ENCODE data around the gene ANKS1B. TPM values are rescaled to one million over a fixed set of nuclear protein-coding genes. Genes with fewer than 3 reads are reported as not detected.

ANKS1B gene
- polyA plus RNA-seq, 5 donors = 9.3 to 23.7 (median 13.6) TPM

GRCh38 chr12:98817742-98818141, 1167.0 kb downstream of the ANKS1B start:
- no peak for DNase-seq

- DNase-seq = no peak
These were observed 1168.0 kb downstream of the ANKS1B start for GRCh38 chr12:98816720-98817119.

GRCh38 chr12:98814254-98814653, 1170.5 kb downstream of the ANKS1B start:
- no peak for DNase-seq

- no peak for DNase-seq
These were observed 1172.5 kb downstream of the ANKS1B start for GRCh38 chr12:98812225-98812624.

GRCh38 chr12:98808243-98808875, 1176.4 kb downstream of the ANKS1B start:
- DNase-seq = no peak

- DNase-seq = no peak
These were observed 1177.5 kb downstream of the ANKS1B start for GRCh38 chr12:98807187-98807586.

GRCh38 chr12:98803468-98804209, 1181.1 kb downstream of the ANKS1B start:
- DNase-seq = no peak

GRCh38 chr12:98799822-98800221, 1184.9 kb downstream of the ANKS1B start:
- DNase-seq = no peak

- DNase-seq = no peak
These were observed 1185.5 kb downstream of the ANKS1B start for GRCh38 chr12:98799146-98799810.

GRCh38 chr12:98797200-98797599, 1187.5 kb downstream of the ANKS1B start:
- DNase-seq = no peak

- no peak for DNase-seq
These were observed 1188.0 kb downstream of the ANKS1B start for GRCh38 chr12:98796745-98797144.

- no peak for DNase-seq
These were observed 1191.6 kb downstream of the ANKS1B start for GRCh38 chr12:98793121-98793520.

- DNase-seq = no peak
These were observed 1193.3 kb downstream of the ANKS1B start for GRCh38 chr12:98791406-98791805.

- no peak for DNase-seq
These were observed 1196.3 kb downstream of the ANKS1B start for GRCh38 chr12:98788396-98788795.

GRCh38 chr12:98786653-98787052, 1198.1 kb downstream of the ANKS1B start:
- DNase-seq = no peak

- DNase-seq = no peak
These were observed 1201.3 kb downstream of the ANKS1B start for GRCh38 chr12:98783420-98783819.

- no peak for DNase-seq
These were observed 1204.5 kb downstream of the ANKS1B start for GRCh38 chr12:98780261-98780660.

GRCh38 chr12:98772818-98773217, 1211.9 kb downstream of the ANKS1B start:
- DNase-seq = no peak

- DNase-seq = no peak
These were observed 1212.7 kb downstream of the ANKS1B start for GRCh38 chr12:98771811-98772752.

GRCh38 chr12:98770230-98770629, 1214.5 kb downstream of the ANKS1B start:
- DNase-seq = no peak

GRCh38 chr12:98769068-98769467, 1215.7 kb downstream of the ANKS1B start:
- no peak for DNase-seq

- DNase-seq = no peak
These were observed 1217.5 kb downstream of the ANKS1B start for GRCh38 chr12:98767248-98767647.
